ENCODE data around the gene PRKD1. TPM values are rescaled to one million over a fixed set of nuclear protein-coding genes. Genes with fewer than 3 reads are reported as not detected.
"Not testable (repeated sequence)": the region's sequence is repeated elsewhere in the genome, so short reads cannot be mapped to it uniquely, and the experiment has no call there.

PRKD1 gene
- total RNA-seq, 1 experiment from 2014 or later: 0.36 TPM

- POLR2A ChIA-PET: no interaction called here
- H3K9me3 ChIP-seq: peaks cover 11% of the 10 kb centered on the region
- CTCF ChIA-PET: no interaction called here
Measured at GRCh38 chr14:29843981-29844380, 83.7 kb downstream of the PRKD1 start.

GRCh38 chr14:29842228-29842627 lies 85.4 kb downstream of the PRKD1 start:
- Histone ChIP-seq H3K36me3 (ENCODE audit: control insufficient read depth, insufficient read depth, low read length) (no peaks in the 10 kb centered on the region), H3K4me1 (no peaks in the 10 kb centered on the region), H3K9me3 (peaks cover 17% of the 10 kb centered on the region), H3K27me3 (replicated peaks; ENCODE audit: control insufficient read depth, insufficient read depth, low read length) (no peaks in the 10 kb centered on the region), H3K4me3 (ENCODE audit: low read depth, low read length) (no peak overlapping the region)
- peaks cover 31% of the 10 kb centered on the region for H3K9me3 Mint-ChIP-seq (ENCODE audit: unreplicated experiment)
- H3K36me3 Mint-ChIP-seq (ENCODE audit: insufficient read depth, unreplicated experiment): no peaks in the 10 kb centered on the region
- CTCF ChIA-PET: no interaction called here
- no peak overlapping the region for H3K27ac Mint-ChIP-seq (ENCODE audit: unreplicated experiment)
- H3K27me3 Mint-ChIP-seq (ENCODE audit: insufficient read depth, unreplicated experiment): peaks cover 5% of the 10 kb centered on the region
- BruUV-seq (replicated peaks): no TSS peak
- intact Hi-C loops (cut with micrococcal nuclease; ENCODE audit: unreplicated experiment): no loop called here
- POLR2A ChIA-PET: no interaction called here
- DNase-seq: no peak
- no peak for TF ChIP-seq CTCF (IDR thresholded peaks at IDR 0.05; ENCODE audit: insufficient read depth in 1 of 2, low read depth in 1 of 2, low read length in 1 of 2, severe bottlenecking in 1 of 2, unreplicated experiment in 1 of 2)
- no peak overlapping the region for H3K4me3 Mint-ChIP-seq (ENCODE audit: unreplicated experiment)
- H3K4me1 Mint-ChIP-seq (ENCODE audit: low read depth, unreplicated experiment): no peaks in the 10 kb centered on the region

More at GRCh38 chr14:29843981-29844380, 83.7 kb downstream of the PRKD1 start:
- peaks cover 31% of the 10 kb centered on the region for H3K9me3 Mint-ChIP-seq (ENCODE audit: unreplicated experiment)
- no peaks in the 10 kb centered on the region for H3K4me1 Mint-ChIP-seq (ENCODE audit: low read depth, unreplicated experiment)
- H3K36me3 ChIP-seq (ENCODE audit: control insufficient read depth, insufficient read depth, low read length): no peaks in the 10 kb centered on the region
- no peak overlapping the region for H3K4me3 Mint-ChIP-seq (ENCODE audit: unreplicated experiment)
- peaks cover 5% of the 10 kb centered on the region for H3K27me3 Mint-ChIP-seq (ENCODE audit: insufficient read depth, unreplicated experiment)
- no peaks in the 10 kb centered on the region for H3K36me3 Mint-ChIP-seq (ENCODE audit: insufficient read depth, unreplicated experiment)
- no peaks in the 10 kb centered on the region for H3K27me3 ChIP-seq (replicated peaks; ENCODE audit: control insufficient read depth, insufficient read depth, low read length)
- no peak for TF ChIP-seq CTCF (IDR thresholded peaks at IDR 0.05; ENCODE audit: insufficient read depth in 1 of 2, low read depth in 1 of 2, low read length in 1 of 2, severe bottlenecking in 1 of 2, unreplicated experiment in 1 of 2)
- H3K27ac Mint-ChIP-seq (ENCODE audit: unreplicated experiment): no peak overlapping the region
- intact Hi-C loops (cut with micrococcal nuclease; ENCODE audit: unreplicated experiment): no loop called here
- H3K4me1 ChIP-seq: no peaks in the 10 kb centered on the region
- BruUV-seq (replicated peaks): no TSS peak
- no peak overlapping the region for H3K4me3 ChIP-seq (ENCODE audit: low read depth, low read length)
- no peak for DNase-seq

GRCh38 chr14:29840369-29840892 lies 87.2 kb downstream of the PRKD1 start:
- H3K36me3 ChIP-seq (ENCODE audit: control insufficient read depth, insufficient read depth, low read length); H3K4me3 ChIP-seq (ENCODE audit: low read depth, low read length); H3K27me3 Mint-ChIP-seq (ENCODE audit: insufficient read depth, unreplicated experiment); H3K27ac Mint-ChIP-seq (ENCODE audit: unreplicated experiment); POLR2A ChIA-PET; CTCF ChIA-PET; H3K27me3 ChIP-seq (replicated peaks; ENCODE audit: control insufficient read depth, insufficient read depth, low read length); DNase-seq; BruUV-seq (replicated peaks); H3K4me3 Mint-ChIP-seq (ENCODE audit: unreplicated experiment); H3K36me3 Mint-ChIP-seq (ENCODE audit: insufficient read depth, unreplicated experiment); H3K4me1 Mint-ChIP-seq (ENCODE audit: low read depth, unreplicated experiment); H3K4me1 ChIP-seq; intact Hi-C loops (cut with micrococcal nuclease; ENCODE audit: unreplicated experiment): not testable (repeated sequence)
- peaks cover 31% of the 10 kb centered on the region for H3K9me3 Mint-ChIP-seq (ENCODE audit: unreplicated experiment)
- H3K9me3 ChIP-seq: peaks cover 17% of the 10 kb centered on the region

GRCh38 chr14:29839691-29840090 lies 88.0 kb downstream of the PRKD1 start:
- H3K4me3 Mint-ChIP-seq (ENCODE audit: unreplicated experiment); H3K27me3 Mint-ChIP-seq (ENCODE audit: insufficient read depth, unreplicated experiment); H3K4me3 ChIP-seq (ENCODE audit: low read depth, low read length); POLR2A ChIA-PET; H3K4me1 Mint-ChIP-seq (ENCODE audit: low read depth, unreplicated experiment); BruUV-seq (replicated peaks); H3K36me3 Mint-ChIP-seq (ENCODE audit: insufficient read depth, unreplicated experiment); CTCF ChIA-PET; H3K4me1 ChIP-seq; H3K36me3 ChIP-seq (ENCODE audit: control insufficient read depth, insufficient read depth, low read length); intact Hi-C loops (cut with micrococcal nuclease; ENCODE audit: unreplicated experiment); H3K27ac Mint-ChIP-seq (ENCODE audit: unreplicated experiment); H3K27me3 ChIP-seq (replicated peaks; ENCODE audit: control insufficient read depth, insufficient read depth, low read length): not testable (repeated sequence)
- H3K9me3 ChIP-seq: peaks cover 17% of the 10 kb centered on the region
- DNase-seq: peak in 1 of 2 experiments; percentile 1
- H3K9me3 Mint-ChIP-seq (ENCODE audit: unreplicated experiment): peaks cover 31% of the 10 kb centered on the region
